Measurements from ENCODE around the gene CHST11.

CHST11 gene

GRCh38 chr12:104701756-104702155 lies 245.0 kb downstream of the CHST11 start:
- TF ChIP-seq ZFX (IDR thresholded peaks at IDR 0.05; ENCODE audit: borderline replicate concordance) (no peak), CTCF (IDR thresholded peaks at IDR 0.05) (no peak)
- no peak overlapping the region for H3K27ac ChIP-seq

GRCh38 chr12:104702565-104703139 lies 245.9 kb downstream of the CHST11 start:
- TF ChIP-seq ZFX (IDR thresholded peaks at IDR 0.05; ENCODE audit: borderline replicate concordance) (no peak), CTCF (IDR thresholded peaks at IDR 0.05) (no peak)
- H3K27ac ChIP-seq, result no peak overlapping the region

GRCh38 chr12:104703372-104703771 lies 246.6 kb downstream of the CHST11 start:
- TF ChIP-seq ZFX (IDR thresholded peaks at IDR 0.05; ENCODE audit: borderline replicate concordance) (no peak), CTCF (IDR thresholded peaks at IDR 0.05) (no peak)
- H3K27ac ChIP-seq, result no peak overlapping the region

DNA sequence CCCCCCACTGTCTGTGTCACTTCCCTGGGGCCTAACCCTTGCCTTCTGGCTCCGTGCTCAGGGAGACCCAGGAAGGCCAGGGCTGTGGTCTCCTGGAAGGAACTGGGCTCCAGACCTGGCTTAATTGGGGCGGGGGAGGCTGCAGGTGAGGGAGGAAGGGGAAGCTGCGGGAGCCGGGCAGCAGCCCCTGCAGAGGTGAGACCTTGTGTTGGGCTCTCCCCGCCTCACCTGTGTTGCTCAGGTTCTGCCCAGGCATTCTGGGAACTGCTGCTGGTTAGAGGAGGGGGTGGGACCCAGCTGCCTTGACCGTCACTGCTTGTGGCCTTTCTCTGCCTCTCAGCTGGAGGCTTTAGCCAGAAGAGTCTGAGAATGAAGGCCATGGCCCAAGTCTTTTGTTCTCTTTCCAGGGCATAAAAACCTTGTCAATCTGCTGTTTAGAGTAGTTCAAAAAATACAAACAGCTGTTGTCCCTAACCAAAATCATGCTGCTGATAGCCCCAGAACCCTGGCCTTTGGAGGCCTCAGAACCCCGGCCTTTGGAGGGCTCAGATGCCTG lies 247.6 kb downstream of the CHST11 start:
- H3K27ac ChIP-seq, result no peak overlapping the region
- TF ChIP-seq CTCF (IDR thresholded peaks at IDR 0.05) (no peak), ZFX (IDR thresholded peaks at IDR 0.05; ENCODE audit: borderline replicate concordance) (no peak)

- TF ChIP-seq CTCF (IDR thresholded peaks at IDR 0.05), result no peak
- TF ChIP-seq ZFX (IDR thresholded peaks at IDR 0.05; ENCODE audit: borderline replicate concordance), result no peak
- H3K27ac ChIP-seq, result no peak overlapping the region
Observed at GRCh38 chr12:104707194-104707593, 250.4 kb downstream of the CHST11 start.

- H3K27ac ChIP-seq, result no peak overlapping the region
- TF ChIP-seq CTCF (IDR thresholded peaks at IDR 0.05), result no peak
- TF ChIP-seq ZFX (IDR thresholded peaks at IDR 0.05; ENCODE audit: borderline replicate concordance), result no peak
Observed at GRCh38 chr12:104707794-104708558, 251.2 kb downstream of the CHST11 start.

- no peak for TF ChIP-seq ZFX (IDR thresholded peaks at IDR 0.05; ENCODE audit: borderline replicate concordance)
- TF ChIP-seq CTCF (IDR thresholded peaks at IDR 0.05), result no peak
Observed at GRCh38 chr12:104708891-104709290, 252.1 kb downstream of the CHST11 start.

More at GRCh38 chr12:104708891-104709290, 252.1 kb downstream of the CHST11 start:
- H3K27ac ChIP-seq, result no peak overlapping the region

All from 22Rv1 (cell line).